GM21737 (cell line): ENCODE measurements around the gene ANO3.

ENCODE experiments used
- ATAC-seq: cut with Tn5 transposase; IDR thresholded peaks from one replicate; pipeline ENCODE4 v1.9.1; 2021; ENCODE audit warnings: mild to moderate bottlenecking, moderate library complexity; ENCODE audit not compliant: unreplicated experiment

The ANO3 gene

DNA sequence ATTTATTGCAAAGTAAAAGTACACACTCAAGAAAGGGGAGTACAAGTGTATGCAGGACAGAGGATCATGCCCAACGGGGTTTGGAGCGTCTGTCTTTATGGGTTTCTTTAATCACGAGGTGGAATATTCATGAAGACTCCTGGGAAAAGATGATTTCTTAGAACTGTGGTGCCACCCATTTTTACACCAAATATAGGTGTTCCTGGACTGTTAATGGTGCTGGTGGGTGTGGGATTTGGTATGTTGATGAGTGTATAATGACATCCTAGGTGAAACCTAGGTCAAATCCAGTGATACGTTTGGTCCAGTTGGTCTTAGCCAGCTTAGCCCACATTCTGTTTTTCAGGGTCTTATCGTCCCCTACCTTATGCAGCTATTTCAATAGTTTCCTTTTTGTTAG, 21.1 kb downstream of the ANO3 start:
- ATAC-seq = no peak

DNA sequence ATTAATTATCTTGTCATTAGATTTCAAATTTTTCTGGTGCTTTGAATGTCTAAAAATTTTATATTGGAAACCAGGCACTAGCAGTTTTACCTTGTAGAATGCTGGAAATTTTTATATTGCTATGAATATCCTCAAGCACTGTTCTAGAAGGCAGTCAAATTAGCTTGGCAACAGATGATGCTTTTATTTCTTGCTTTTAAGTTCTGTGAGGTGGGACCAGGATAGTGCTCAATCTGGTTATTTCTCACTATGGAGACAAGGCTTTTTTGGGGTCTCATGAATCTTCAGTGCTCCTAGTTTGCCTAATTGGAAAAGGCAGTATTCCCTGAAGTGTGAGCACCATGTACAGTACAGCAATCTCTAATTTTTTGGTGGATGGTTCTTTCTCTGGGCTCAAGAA, 27.1 kb downstream of the ANO3 start:
- no peak for ATAC-seq

DNA sequence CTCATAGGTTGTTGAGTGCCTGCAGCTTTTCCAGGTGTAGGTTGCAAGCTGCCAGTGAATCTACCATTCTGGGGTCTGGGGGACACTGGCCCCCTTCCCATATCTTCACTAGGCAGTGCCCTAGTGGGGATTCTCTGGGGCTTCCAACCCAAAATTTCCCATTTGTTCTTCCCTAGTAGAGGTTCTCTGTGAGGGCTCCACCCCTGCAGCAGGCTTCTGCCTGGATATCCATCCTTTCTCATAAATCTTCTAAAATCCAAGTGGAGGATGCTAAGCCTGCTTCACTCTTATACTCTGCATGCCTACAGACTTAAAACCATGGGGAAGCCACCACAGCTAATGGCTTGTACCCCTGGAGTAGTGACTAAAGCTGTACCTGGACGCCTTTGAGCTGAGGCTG, 33.4 kb downstream of the ANO3 start:
- ATAC-seq = no peak

DNA sequence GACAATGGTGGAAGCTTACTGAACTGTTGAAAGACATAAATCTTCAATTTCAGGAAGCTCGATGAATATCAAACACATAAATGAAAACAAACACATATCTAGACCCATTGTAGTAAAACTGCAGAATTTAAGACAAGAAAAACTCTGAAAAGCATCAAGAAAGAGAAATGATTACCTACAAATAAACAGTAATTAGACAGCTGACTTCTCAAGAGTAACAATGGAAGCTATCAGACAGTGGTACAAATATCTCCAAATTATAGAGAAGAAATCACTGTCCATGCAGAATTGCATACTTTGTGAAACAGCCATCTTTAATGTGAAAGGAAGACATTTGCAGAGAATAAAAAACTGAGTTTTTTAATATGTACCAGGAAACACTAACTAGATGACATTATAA, 45.7 kb downstream of the ANO3 start:
- no peak for ATAC-seq

DNA sequence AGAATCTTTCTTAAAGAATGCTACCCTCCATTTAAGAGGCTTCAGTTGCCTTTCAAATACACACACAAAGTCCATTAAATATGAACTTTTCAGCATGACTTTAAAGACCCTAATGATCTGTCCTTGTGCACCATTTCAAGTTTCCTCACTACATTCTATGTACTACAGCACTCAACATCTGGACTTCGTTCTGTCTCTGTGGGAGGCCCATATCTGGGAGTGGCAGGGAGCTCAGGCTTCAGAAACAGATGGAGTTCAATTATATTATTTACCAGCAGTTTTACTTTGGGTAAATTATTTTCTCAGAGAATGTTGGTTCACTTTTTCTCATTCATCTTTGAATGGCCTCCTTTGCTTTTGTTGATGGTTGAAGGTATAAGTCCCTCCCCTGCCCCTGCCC, 67.4 kb downstream of the ANO3 start:
- no peak for ATAC-seq

DNA sequence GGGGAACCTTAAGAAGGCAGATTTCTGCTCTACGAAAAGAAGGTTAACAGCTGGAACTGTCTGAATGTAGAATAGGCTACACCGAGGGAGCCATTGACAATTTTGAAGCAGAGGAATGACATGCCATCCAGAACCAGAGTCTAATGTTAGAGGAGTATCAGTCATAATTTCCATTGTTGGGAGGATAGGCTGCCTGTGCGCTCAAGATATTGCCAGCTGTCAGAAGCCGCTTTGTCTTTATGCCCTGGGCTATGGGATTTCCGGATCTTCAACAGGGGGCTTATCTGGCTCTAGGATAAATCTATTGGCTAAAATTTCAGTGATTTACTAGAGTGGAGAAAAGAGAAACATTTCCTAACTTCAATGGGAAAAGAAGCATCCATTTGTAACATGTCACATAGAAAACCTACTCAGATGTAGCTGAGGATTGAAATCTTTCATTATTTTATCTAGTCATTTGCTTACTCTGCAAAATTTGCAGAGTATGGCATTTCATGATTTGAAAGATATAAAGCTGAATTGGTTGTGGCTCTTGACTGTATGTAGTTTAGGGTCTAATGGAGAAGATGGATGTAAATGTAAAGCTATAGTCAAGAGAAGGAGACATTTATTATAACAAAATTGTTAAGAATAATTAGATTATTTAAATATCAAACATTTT, 78.9 kb downstream of the ANO3 start:
- no peak for ATAC-seq

DNA sequence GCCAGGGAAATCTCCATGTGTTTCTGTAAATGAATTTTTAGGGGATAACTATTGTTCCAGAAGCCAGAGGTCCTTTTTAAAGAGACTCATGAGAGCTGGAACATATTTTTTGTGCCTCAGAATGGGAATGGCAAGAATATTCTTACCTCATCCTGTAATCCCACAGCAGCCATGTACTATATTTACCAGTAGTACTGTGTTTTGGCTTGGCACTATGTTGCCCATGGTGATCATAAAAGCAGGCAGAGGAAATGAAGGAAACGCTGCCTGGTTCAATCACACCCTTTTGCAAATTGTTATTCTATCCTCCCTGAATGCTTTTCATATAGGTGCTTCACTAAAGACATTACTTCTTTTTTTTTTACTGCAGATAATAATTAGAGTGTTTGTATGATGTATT, 81.0 kb downstream of the ANO3 start:
- ATAC-seq = no peak

DNA sequence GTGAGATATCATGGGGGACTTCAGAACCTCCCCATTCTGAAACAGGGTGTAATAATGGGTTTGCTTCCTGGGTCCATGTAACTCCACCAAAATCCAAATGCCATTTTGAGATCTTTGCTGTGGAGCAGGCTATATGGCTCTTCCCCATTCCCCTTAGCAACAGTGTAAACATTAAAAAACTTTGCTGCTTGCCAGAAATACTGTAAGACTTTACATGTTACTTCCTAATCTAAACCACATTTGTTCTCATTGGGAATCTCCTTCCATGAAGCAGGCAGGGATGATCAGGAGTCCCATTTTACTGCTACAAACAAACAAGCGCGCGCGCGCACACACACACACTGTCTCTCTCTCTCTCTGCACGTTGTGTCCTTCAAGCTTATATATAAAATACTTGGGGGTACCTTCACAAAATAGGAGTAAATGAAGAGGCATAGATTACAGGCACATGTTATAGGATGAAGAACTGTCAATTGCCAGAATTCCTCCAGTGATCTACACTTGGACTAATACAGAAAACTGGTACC, 86.5 kb downstream of the ANO3 start:
- no peak for ATAC-seq

DNA sequence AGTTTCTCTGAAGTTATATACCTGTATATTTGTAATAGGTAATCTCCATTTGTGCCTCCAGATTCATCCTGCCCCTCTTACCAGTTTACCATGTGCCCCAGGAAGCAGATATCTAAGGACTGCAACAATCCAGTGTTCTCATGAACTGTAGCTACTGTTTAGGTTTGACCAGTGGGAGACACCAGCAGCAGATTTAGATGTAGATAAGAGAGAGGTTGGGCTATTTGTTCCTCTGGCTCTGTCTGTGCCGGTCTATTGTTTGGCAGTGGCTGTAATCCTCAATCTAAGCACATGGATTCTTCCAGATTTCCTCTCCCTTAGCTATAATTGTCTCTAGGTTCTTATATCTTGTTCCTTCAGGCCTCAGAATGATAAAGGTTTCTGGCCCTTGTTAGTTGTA, 88.4 kb downstream of the ANO3 start:
- no peak for ATAC-seq

DNA sequence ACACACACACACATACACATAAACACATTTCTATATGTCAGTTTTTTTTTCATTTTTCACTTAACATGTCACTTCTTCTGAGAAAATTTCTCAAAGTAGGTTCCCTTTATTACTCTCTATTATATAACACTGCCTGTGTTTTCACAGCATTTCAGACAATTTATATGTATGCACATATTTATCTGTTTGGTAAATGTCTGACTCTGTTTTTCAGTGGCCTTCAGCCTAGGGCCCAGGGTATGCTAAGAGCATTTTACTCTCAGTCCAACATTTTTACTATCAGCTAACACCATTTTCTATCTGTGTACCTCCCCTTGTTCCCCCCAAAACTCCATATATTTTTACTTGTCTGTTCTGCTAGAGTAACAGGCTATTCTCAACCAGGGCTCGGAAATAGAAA, 92.3 kb downstream of the ANO3 start:
- no peak for ATAC-seq

DNA sequence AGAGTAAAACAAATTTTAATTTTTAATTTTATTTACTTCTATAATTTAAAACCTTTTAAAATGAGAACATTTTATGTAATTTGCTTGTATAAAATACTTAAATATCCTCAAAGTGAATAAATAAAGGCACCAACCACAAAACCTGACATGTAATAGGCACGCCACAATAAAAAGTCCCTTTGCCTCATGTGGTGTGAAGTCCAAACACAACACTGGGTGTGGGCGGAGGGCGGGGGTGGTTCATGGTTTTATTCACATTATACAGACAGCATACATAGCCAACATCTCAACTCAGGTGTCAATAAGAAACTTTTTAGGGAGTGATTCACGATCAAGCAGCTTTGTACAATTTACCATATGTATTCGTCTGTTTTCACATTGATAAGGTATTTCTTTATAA, 107.9 kb downstream of the ANO3 start:
- ATAC-seq = no peak

DNA sequence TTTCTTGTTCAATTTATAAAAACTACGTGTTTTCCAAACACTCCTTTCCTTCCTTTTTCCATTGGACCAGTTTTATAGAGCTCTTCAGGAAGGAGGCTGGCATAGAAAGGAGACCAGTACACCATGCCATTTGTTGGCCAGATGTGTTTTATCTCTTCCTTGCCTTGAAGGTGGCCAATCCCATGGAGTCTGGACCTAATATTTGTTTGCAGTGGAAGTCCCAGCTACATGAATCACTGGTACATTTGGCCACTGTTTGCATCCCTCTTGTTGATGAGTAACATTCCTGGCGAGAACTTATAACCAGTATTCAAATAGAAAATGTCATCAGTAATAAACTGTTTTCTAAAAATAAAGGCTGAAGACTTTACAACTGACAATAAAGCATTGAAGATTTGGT, 110.2 kb downstream of the ANO3 start:
- no peak for ATAC-seq

DNA sequence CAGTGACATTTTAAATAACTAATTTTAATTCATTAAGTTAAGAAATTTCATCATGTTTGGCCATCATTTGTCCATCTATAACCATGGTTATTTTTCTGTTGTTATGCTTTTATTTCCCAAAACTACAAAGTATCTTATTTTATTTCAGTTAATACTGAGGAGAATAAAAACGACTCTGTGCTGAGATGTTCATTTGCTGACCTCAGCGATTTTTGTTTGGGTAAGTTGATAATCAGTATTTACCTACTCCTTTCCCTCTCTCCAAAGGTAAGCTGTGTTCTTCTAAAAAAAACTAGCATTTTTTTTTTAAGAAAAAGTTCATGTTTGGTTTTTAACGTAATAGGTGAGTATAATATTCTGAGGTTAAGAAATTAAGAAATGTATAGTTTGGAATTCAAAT, 111.7 kb downstream of the ANO3 start:
- no peak for ATAC-seq

DNA sequence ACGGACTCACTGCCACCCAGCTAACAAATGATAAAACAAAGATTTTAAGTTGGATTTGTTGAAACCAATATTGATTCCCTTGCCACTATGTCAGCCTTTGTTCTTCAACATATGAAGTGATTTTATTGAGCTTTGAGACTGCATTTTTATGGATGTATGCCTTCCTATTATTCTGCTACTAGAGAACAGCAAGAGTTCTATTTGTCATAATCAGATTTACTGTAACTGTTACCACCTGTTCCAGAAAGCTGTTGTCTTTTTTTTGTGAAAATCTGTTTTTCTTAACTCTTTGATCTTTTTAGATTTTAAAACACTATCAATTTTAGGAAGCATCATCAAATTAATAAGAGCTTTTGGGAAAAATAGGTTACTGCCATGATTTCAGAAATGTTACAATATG, 125.7 kb downstream of the ANO3 start:
- ATAC-seq = no peak

DNA sequence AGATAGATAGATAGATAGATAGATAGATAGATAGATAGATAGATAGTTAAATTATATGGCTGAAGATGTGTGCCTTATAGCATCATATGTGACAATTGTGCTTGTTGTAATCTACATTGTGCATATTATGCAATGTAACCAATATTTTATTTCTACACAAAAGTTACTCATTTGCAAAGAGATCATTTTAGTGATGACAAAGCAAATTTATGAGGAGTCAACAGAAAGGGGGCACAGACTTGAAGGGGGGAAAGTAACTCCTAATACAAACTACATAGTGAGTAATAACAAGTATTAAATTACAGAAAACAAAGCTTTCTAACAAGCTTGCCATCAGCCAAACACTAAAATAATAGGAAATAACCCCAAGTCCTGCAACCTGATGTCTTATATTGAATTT, 133.3 kb downstream of the ANO3 start:
- ATAC-seq = no peak

DNA sequence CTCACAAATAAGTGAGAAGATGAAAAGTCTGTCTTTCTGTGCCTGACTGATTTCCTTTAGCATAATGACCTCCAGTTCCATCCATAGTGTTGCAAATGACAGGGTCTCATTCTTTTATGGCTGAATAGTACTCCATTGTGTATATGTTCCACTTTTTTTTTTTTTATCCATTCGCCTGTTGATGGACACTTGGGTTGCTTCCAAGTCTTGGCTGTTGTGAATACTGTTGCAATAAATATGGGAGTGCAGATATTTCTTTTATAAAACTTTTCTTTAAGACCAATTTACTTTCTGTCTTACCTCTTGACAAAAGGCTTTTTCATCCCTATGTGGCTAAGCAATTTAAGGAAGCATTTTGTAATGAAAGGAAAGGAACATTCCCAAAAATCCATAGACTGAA, 135.6 kb downstream of the ANO3 start:
- no peak for ATAC-seq

DNA sequence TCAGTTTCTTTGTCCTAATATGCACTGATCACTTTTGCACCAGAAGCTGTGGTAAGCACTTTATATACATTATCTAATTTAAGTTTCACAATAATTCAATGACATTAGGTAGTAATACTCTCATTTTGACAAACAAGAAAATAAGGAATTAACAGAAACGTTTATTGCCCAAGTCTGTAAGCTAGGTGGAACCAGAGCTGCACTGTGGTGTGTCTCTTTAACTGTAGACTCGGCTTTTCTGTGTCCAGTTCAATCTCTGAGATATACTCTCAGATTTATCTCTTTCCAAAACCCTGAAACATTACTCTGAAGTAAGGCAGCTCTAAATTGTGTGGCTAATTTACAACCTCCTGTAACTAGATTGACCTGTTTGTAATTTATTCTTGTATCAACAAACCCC, 139.1 kb downstream of the ANO3 start:
- ATAC-seq = no peak

DNA sequence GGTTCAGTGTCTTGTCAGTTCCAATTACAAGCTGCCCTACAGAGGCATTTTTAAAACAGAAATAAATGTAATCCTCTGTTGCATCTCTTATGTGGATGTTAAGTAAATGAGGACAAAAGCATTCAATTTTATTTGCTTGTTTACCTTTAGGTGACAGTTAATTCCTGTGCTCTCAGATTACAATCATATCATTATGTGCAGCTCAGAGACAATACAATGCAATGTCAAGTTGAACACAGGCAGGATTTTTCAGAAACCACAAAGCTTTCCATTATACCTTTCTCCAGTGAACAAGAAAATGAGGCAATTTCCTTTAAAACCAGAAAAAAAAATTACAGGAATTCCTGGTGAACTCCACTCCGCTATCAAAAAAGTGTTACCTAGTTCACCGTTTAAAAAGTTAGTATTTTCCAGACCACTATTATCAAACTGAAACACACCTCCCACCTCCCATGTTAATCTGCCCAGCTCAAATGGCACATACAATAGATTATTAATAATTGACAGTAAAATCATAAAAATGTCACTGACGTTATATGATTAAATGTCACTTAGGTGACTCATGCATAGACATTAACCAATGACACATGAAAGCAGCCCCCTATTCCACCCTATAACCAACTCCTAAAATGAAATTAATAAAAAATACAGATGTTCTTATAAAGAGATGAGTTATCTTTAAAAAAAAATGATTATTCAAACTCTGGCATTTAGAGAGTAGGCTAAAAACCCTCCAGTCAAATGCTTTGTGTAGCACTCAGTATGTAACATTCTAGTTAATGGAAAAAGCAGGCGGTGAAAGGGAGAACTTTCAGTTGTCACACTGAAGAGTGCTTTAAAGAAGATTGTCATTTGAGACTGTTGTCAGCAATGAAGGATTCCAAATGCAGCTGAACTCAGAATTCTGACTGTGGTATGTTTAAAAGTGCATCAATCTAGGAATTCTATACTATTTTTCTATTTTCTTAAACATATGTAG, 141.6 kb downstream of the ANO3 start:
- ATAC-seq = no peak

DNA sequence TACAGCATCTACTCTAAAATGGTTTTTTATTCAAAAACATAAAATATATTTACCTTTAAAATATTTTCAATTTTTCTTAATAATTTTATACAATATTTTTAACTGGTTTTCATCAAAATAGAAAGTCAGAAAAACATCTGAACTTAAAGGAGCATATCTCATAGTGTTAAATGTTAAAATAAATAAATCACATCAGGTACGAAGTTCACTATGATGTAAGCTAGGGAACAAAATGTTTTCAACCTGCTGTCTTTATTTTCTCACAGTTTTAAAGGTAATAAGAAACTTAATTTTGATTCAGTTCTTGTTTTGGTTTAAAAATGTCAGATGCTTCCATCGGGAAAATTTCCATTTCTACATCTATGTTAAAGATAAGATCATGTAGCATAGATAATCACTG, 142.5 kb downstream of the ANO3 start:
- ATAC-seq = no peak

DNA sequence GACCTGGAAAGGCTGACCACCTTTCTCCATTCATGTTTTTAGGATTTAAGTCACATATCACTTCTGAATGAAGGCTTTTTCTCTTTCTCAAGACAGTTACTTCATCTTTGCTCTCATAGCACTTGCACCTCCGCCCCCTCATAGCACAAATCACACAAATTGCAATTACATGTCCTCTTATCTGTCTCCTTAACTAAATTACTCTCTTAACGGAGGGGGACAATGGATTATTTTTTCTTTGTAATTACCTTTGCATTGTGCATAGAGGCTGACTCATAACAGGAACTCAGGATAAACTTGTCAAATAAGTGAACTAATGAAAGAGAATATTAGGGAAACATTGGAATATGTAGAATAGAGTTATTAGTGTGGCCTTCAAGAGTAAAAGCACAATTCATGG, 145.5 kb downstream of the ANO3 start:
- ATAC-seq = no peak

DNA sequence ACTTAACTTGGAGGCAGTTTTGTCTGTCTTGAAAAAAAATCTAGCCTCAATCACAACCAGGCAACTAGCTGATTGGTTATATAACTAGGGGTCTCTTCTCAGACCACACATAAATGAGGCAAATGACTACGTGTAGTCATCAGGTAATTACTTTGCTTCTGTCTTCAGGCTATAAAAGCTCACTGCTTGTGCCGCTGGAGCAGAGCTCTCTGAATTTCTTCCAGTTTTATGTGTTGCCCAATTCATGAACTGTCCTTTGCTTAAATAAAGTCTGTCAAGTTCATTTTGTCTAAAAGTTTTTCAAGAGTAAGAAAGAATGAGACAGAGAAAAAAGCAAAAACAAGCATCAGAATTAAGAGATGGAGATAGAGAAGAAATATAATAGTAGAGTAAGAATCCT, 146.8 kb downstream of the ANO3 start:
- no peak for ATAC-seq

DNA sequence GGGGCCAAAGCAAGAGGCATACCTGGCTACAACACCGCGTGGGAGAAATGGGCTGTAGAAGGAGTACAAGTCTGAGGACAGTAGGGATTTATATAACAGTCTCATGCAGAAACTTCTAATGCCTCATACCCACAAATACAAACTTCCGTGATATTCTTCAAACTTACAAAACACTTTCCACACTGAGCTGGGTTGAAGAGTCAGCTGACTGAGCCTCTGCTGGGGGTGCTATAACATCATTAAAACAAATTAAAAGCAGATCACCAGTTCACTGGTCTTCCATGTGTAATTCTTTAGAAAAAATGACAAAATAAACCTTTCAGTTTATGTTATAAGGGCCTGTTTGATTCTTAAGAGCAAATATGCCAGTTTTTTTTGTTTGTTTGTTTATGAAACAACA, 148.1 kb downstream of the ANO3 start:
- ATAC-seq = no peak
